Measurements from ENCODE around the gene FAM9C.

The FAM9C gene

GRCh38 chrX:13029637-13029886 lies 14.9 kb downstream of the FAM9C start:
- TF ChIP-seq GATA2 (IDR thresholded peaks at IDR 0.05; ENCODE audit: low read depth, low read length) (no peak), GATA3 (IDR thresholded peaks at IDR 0.05; ENCODE audit: low read depth, low read length) (no peak)

- TF ChIP-seq GATA3 (IDR thresholded peaks at IDR 0.05; ENCODE audit: low read depth, low read length) (no peak), GATA2 (IDR thresholded peaks at IDR 0.05; ENCODE audit: low read depth, low read length) (no peak)
Measured at GRCh38 chrX:13028871-13029636, 15.4 kb downstream of the FAM9C start.

GRCh38 chrX:13026877-13027652 lies 17.4 kb downstream of the FAM9C start:
- TF ChIP-seq GATA2 (IDR thresholded peaks at IDR 0.05; ENCODE audit: low read depth, low read length) (no peak), GATA3 (IDR thresholded peaks at IDR 0.05; ENCODE audit: low read depth, low read length) (no peak)

- TF ChIP-seq GATA3 (IDR thresholded peaks at IDR 0.05; ENCODE audit: low read depth, low read length) (no peak), GATA2 (IDR thresholded peaks at IDR 0.05; ENCODE audit: low read depth, low read length) (no peak)
Measured at GRCh38 chrX:13024986-13025385, 19.4 kb downstream of the FAM9C start.

GRCh38 chrX:13023979-13024378 lies 20.4 kb downstream of the FAM9C start:
- no peak for TF ChIP-seq GATA2 (IDR thresholded peaks at IDR 0.05; ENCODE audit: low read depth, low read length)
- no peak for TF ChIP-seq GATA3 (IDR thresholded peaks at IDR 0.05; ENCODE audit: low read depth, low read length)

- no peak for TF ChIP-seq GATA3 (IDR thresholded peaks at IDR 0.05; ENCODE audit: low read depth, low read length)
- TF ChIP-seq GATA2 (IDR thresholded peaks at IDR 0.05; ENCODE audit: low read depth, low read length) = no peak
Measured at GRCh38 chrX:13023567-13023966, 20.9 kb downstream of the FAM9C start.

GRCh38 chrX:13022926-13023325 lies 21.5 kb downstream of the FAM9C start:
- no peak for TF ChIP-seq GATA3 (IDR thresholded peaks at IDR 0.05; ENCODE audit: low read depth, low read length)
- no peak for TF ChIP-seq GATA2 (IDR thresholded peaks at IDR 0.05; ENCODE audit: low read depth, low read length)

- TF ChIP-seq GATA3 (IDR thresholded peaks at IDR 0.05; ENCODE audit: low read depth, low read length) = no peak
- no peak for TF ChIP-seq GATA2 (IDR thresholded peaks at IDR 0.05; ENCODE audit: low read depth, low read length)
Measured at GRCh38 chrX:13015536-13016236, 28.7 kb downstream of the FAM9C start.

- TF ChIP-seq GATA3 (IDR thresholded peaks at IDR 0.05; ENCODE audit: low read depth, low read length) (no peak), GATA2 (IDR thresholded peaks at IDR 0.05; ENCODE audit: low read depth, low read length) (no peak)
Measured at GRCh38 chrX:13014111-13015096, 30.0 kb downstream of the FAM9C start.

GRCh38 chrX:13013363-13014110 lies 30.9 kb downstream of the FAM9C start:
- no peak for TF ChIP-seq GATA2 (IDR thresholded peaks at IDR 0.05; ENCODE audit: low read depth, low read length)
- no peak for TF ChIP-seq GATA3 (IDR thresholded peaks at IDR 0.05; ENCODE audit: low read depth, low read length)

- no peak for TF ChIP-seq GATA2 (IDR thresholded peaks at IDR 0.05; ENCODE audit: low read depth, low read length)
- TF ChIP-seq GATA3 (IDR thresholded peaks at IDR 0.05; ENCODE audit: low read depth, low read length) = no peak
Measured at GRCh38 chrX:13010546-13010945, 33.9 kb downstream of the FAM9C start.

- TF ChIP-seq GATA3 (IDR thresholded peaks at IDR 0.05; ENCODE audit: low read depth, low read length) (no peak), GATA2 (IDR thresholded peaks at IDR 0.05; ENCODE audit: low read depth, low read length) (no peak)
Measured at GRCh38 chrX:13009844-13010243, 34.6 kb downstream of the FAM9C start.

GRCh38 chrX:13009273-13009672 lies 35.1 kb downstream of the FAM9C start:
- no peak for TF ChIP-seq GATA3 (IDR thresholded peaks at IDR 0.05; ENCODE audit: low read depth, low read length)
- no peak for TF ChIP-seq GATA2 (IDR thresholded peaks at IDR 0.05; ENCODE audit: low read depth, low read length)
